ENCODE data around the gene RGSL1.
"Not testable (repeated sequence)": the region's sequence is repeated elsewhere in the genome, so short reads cannot be mapped to it uniquely, and the experiment has no call there.

The RGSL1 gene

GRCh38 chr1:182446033-182446669 lies 3.8 kb upstream of the RGSL1 start:
- DNase-seq (ENCODE audit: low spot score) = peak; percentile 31

GRCh38 chr1:182447124-182447523 lies 2.8 kb upstream of the RGSL1 start:
- not testable (repeated sequence) for DNase-seq (ENCODE audit: low spot score)

- no peak for DNase-seq (ENCODE audit: low spot score)
These were observed 2.3 kb upstream of the RGSL1 start for GRCh38 chr1:182447660-182448059.

- DNase-seq (ENCODE audit: low spot score) = no peak
These were observed 3.7 kb downstream of the RGSL1 start for GRCh38 chr1:182453631-182454030.

GRCh38 chr1:182457844-182458243 lies 7.9 kb downstream of the RGSL1 start:
- no peak for DNase-seq (ENCODE audit: low spot score)

- no peak for DNase-seq (ENCODE audit: low spot score)
These were observed 10.0 kb downstream of the RGSL1 start for GRCh38 chr1:182459949-182460348.

- DNase-seq (ENCODE audit: low spot score) = no peak
These were observed 10.6 kb downstream of the RGSL1 start for GRCh38 chr1:182460550-182460951.

GRCh38 chr1:182473556-182473955 lies 23.6 kb downstream of the RGSL1 start:
- no peak for DNase-seq (ENCODE audit: low spot score)

- no peak for DNase-seq (ENCODE audit: low spot score)
These were observed 26.7 kb downstream of the RGSL1 start for GRCh38 chr1:182476625-182477024.

GRCh38 chr1:182478238-182478637 lies 28.3 kb downstream of the RGSL1 start:
- DNase-seq (ENCODE audit: low spot score) = no peak

GRCh38 chr1:182484067-182484466 lies 34.1 kb downstream of the RGSL1 start:
- DNase-seq (ENCODE audit: low spot score) = no peak

- DNase-seq (ENCODE audit: low spot score) = no peak
These were observed 34.7 kb downstream of the RGSL1 start for GRCh38 chr1:182484531-182485257.

- DNase-seq (ENCODE audit: low spot score) = no peak
These were observed 35.9 kb downstream of the RGSL1 start for GRCh38 chr1:182485861-182486260.

GRCh38 chr1:182488803-182489202 lies 38.9 kb downstream of the RGSL1 start:
- DNase-seq (ENCODE audit: low spot score) = no peak

- DNase-seq (ENCODE audit: low spot score) = no peak
These were observed 43.1 kb downstream of the RGSL1 start for GRCh38 chr1:182493063-182493462.

GRCh38 chr1:182495002-182495401 lies 45.1 kb downstream of the RGSL1 start:
- DNase-seq (ENCODE audit: low spot score) = no peak

GRCh38 chr1:182495693-182496092 lies 45.7 kb downstream of the RGSL1 start:
- no peak for DNase-seq (ENCODE audit: low spot score)

GRCh38 chr1:182507685-182508084 lies 57.7 kb downstream of the RGSL1 start:
- DNase-seq (ENCODE audit: low spot score) = no peak

- DNase-seq (ENCODE audit: low spot score) = no peak
These were observed 65.6 kb downstream of the RGSL1 start for GRCh38 chr1:182515556-182515955.

- DNase-seq (ENCODE audit: low spot score) = no peak
These were observed 70.8 kb downstream of the RGSL1 start for GRCh38 chr1:182520736-182521135.

GRCh38 chr1:182525342-182525741 lies 75.4 kb downstream of the RGSL1 start:
- DNase-seq (ENCODE audit: low spot score) = no peak

GRCh38 chr1:182527680-182528079 lies 77.7 kb downstream of the RGSL1 start:
- DNase-seq (ENCODE audit: low spot score) = no peak

- not testable (repeated sequence) for DNase-seq (ENCODE audit: low spot score)
These were observed 78.3 kb downstream of the RGSL1 start for GRCh38 chr1:182528206-182528605.

- no peak for DNase-seq (ENCODE audit: low spot score)
These were observed 84.0 kb downstream of the RGSL1 start for GRCh38 chr1:182533896-182534295.

Measured in pons (tissue), 1 donor.